Measurements from ENCODE around the gene HSPA4L.

The HSPA4L gene

GRCh38 chr4:127783955-127784770 is 2.0 kb downstream of the HSPA4L start:
- DNase-seq (ENCODE audit: low read depth in 3 of 3): no peak

GRCh38 chr4:127788517-127788916 is 6.4 kb downstream of the HSPA4L start:
- DNase-seq (ENCODE audit: low read depth in 3 of 3): no peak

- no peak for DNase-seq (ENCODE audit: low read depth in 3 of 3)
Measured at GRCh38 chr4:127791391-127791790, 9.3 kb downstream of the HSPA4L start.

GRCh38 chr4:127793528-127793927 is 11.4 kb downstream of the HSPA4L start:
- no peak for DNase-seq (ENCODE audit: low read depth in 3 of 3)

GRCh38 chr4:127799711-127800110 is 17.6 kb downstream of the HSPA4L start:
- no peak for DNase-seq (ENCODE audit: low read depth in 3 of 3)

- no peak for DNase-seq (ENCODE audit: low read depth in 3 of 3)
Measured at GRCh38 chr4:127809173-127809800, 27.2 kb downstream of the HSPA4L start.

- DNase-seq (ENCODE audit: low read depth in 3 of 3): no peak
Measured at GRCh38 chr4:127810551-127810950, 28.4 kb downstream of the HSPA4L start.

- no peak for DNase-seq (ENCODE audit: low read depth in 3 of 3)
Measured at GRCh38 chr4:127822430-127822829, 40.3 kb downstream of the HSPA4L start.

- no peak for DNase-seq (ENCODE audit: low read depth in 3 of 3)
Measured at GRCh38 chr4:127828121-127828520, 46.0 kb downstream of the HSPA4L start.

GRCh38 chr4:127829014-127829413 is 46.9 kb downstream of the HSPA4L start:
- DNase-seq (ENCODE audit: low read depth in 3 of 3): no peak

GRCh38 chr4:127832585-127832984 is 50.5 kb downstream of the HSPA4L start:
- DNase-seq (ENCODE audit: low read depth in 3 of 3): no peak

GRCh38 chr4:127843704-127844600 is 61.8 kb downstream of the HSPA4L start:
- DNase-seq (ENCODE audit: low read depth in 3 of 3): no peak

GRCh38 chr4:127844601-127845116 is 62.5 kb downstream of the HSPA4L start:
- DNase-seq (ENCODE audit: low read depth in 3 of 3): no peak

GRCh38 chr4:127846061-127846460 is 63.9 kb downstream of the HSPA4L start:
- no peak for DNase-seq (ENCODE audit: low read depth in 3 of 3)

- no peak for DNase-seq (ENCODE audit: low read depth in 3 of 3)
Measured at GRCh38 chr4:127846765-127847164, 64.6 kb downstream of the HSPA4L start.

GRCh38 chr4:127849505-127850234 is 67.5 kb downstream of the HSPA4L start:
- DNase-seq (ENCODE audit: low read depth in 3 of 3): no peak

- no peak for DNase-seq (ENCODE audit: low read depth in 3 of 3)
Measured at GRCh38 chr4:127852661-127853060, 70.5 kb downstream of the HSPA4L start.

- DNase-seq (ENCODE audit: low read depth in 3 of 3): no peak
Measured at GRCh38 chr4:127856196-127856812, 74.2 kb downstream of the HSPA4L start.

- DNase-seq (ENCODE audit: low read depth in 3 of 3): no peak
Measured at GRCh38 chr4:127856813-127857447, 74.8 kb downstream of the HSPA4L start.

GRCh38 chr4:127857641-127858040 is 75.5 kb downstream of the HSPA4L start:
- no peak for DNase-seq (ENCODE audit: low read depth in 3 of 3)
